ENCODE results near the gene OSBPL2.

OSBPL2 gene

GRCh38 chr20:62243106-62243505 is 4.8 kb downstream of the OSBPL2 start:
- TF ChIP-seq CTCF (IDR thresholded peaks at IDR 0.05; ENCODE audit: control insufficient read depth, insufficient read depth, low read depth, low read length, missing control alignments), result no peak
- no peak for DNase-seq (ENCODE audit: low read depth)
- no peak overlapping the region for H3K4me3 ChIP-seq (ENCODE audit: control insufficient read depth, low read depth, low read length)

DNA sequence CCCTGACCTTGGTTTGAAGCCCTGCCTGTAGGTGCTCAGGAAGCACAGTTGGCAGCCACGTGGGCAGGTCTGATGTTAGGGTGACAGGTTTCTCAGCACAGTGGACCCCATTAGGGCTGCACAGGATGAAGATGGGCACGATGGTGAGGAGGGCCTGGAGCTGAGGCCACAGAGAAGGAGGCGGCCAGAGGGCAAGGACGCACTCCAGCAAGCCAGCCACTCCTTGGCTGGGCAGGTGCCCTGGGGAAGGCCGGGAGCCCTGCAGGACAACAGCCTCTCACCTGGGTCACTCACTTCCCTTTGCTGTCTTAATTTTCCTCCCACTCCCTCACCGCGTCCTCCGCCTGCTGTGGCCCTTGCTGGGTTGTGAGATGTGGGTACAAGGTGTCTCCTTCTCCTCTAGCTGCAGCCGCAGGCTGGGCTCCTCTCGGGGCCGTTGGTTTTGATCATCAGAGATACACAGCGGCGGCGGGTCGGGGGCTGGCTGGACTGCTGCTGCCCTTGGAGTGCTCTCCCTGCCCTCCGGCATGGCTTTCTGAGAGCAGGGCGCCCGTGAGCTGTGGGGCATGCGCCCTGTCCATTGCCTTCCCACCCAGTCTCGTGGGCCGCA is 5.7 kb downstream of the OSBPL2 start:
- TF ChIP-seq CTCF (IDR thresholded peaks at IDR 0.05; ENCODE audit: control insufficient read depth, insufficient read depth, low read depth, low read length, missing control alignments), result no peak
- no peak overlapping the region for H3K4me3 ChIP-seq (ENCODE audit: control insufficient read depth, low read depth, low read length)
- DNase-seq (ENCODE audit: low read depth), result no peak

GRCh38 chr20:62244644-62245108 is 6.4 kb downstream of the OSBPL2 start:
- DNase-seq (ENCODE audit: low read depth), result no peak
- no peak for TF ChIP-seq CTCF (IDR thresholded peaks at IDR 0.05; ENCODE audit: control insufficient read depth, insufficient read depth, low read depth, low read length, missing control alignments)
- H3K4me3 ChIP-seq (ENCODE audit: control insufficient read depth, low read depth, low read length), result no peak overlapping the region

- no peak for DNase-seq (ENCODE audit: low read depth)
- TF ChIP-seq CTCF (IDR thresholded peaks at IDR 0.05; ENCODE audit: control insufficient read depth, insufficient read depth, low read depth, low read length, missing control alignments), result no peak
- no peak overlapping the region for H3K4me3 ChIP-seq (ENCODE audit: control insufficient read depth, low read depth, low read length)
Measured at GRCh38 chr20:62245911-62246280, 7.6 kb downstream of the OSBPL2 start.

GRCh38 chr20:62246431-62246830 is 8.1 kb downstream of the OSBPL2 start:
- TF ChIP-seq CTCF (IDR thresholded peaks at IDR 0.05; ENCODE audit: control insufficient read depth, insufficient read depth, low read depth, low read length, missing control alignments), result no peak
- no peak for DNase-seq (ENCODE audit: low read depth)
- no peak overlapping the region for H3K4me3 ChIP-seq (ENCODE audit: control insufficient read depth, low read depth, low read length)

DNA sequence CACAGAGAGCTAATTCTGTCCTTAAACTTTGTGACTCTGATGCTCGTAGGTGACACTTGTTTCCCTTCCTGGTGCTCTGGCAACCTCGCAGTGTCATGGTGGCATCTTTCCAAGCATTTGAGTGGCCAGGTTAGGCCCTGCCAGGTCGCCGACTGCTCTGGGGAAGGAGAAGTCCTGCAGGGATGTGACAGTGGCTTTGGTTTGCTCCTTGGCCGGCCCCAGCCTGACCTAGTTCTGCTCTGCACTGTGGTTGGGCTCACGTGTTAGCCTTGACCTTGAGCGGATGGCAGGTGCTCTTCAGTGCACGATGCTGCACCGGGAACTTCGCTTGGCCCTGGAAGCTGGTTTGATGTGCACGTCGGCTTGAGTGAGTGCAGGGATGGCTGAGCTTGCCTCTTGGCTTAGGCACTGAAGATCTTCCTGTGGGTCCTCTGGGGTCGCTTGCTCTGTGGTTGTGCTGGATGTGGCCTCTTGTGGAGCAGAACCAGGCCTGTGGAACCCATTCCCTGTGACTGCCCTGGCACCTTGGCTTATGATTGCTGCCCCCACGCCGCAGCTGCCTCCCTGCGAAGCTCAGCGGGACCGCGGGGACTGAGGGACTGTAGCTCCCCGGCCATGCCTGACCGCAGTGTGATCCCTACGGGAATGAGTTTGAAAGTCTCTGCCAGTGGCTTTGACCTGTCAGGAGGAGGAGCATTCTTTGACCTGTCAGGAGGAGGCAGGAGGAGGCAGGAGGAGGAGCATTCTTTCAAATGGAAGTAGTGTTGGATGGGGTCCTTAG is 8.7 kb downstream of the OSBPL2 start:
- no peak for DNase-seq (ENCODE audit: low read depth)
- H3K4me3 ChIP-seq (ENCODE audit: control insufficient read depth, low read depth, low read length), result no peak overlapping the region
- no peak for TF ChIP-seq CTCF (IDR thresholded peaks at IDR 0.05; ENCODE audit: control insufficient read depth, insufficient read depth, low read depth, low read length, missing control alignments)
